Smooth muscle cell (in vitro differentiated cells): ENCODE measurements around the gene PPIL4. TPM values are rescaled to one million over a fixed set of nuclear protein-coding genes. Genes with fewer than 3 reads are reported as not detected.
"Not testable (repeated sequence)": the region's sequence is repeated elsewhere in the genome, so short reads cannot be mapped to it uniquely, and the experiment has no call there.

Experiments
- DNase-seq: peaks from one replicate; lab custom pipeline; 2025; ENCODE audit not compliant: unreplicated experiment; lab: John Stamatoyannopoulos, UW
- H2AFZ ChIP-seq: fragments of 200-600 bp; sonication (generic); 2 replicates; pipeline ENCODE4 v1.6.0; 2016; ENCODE audit warnings: antibody characterized with exemption, low read depth, mild to moderate bottlenecking
- H3F3A ChIP-seq: fragments of 200-600 bp; sonication (generic); 2 replicates; pipeline ENCODE4 v1.6.0; 2017; ENCODE audit warnings: antibody characterized with exemption, low read depth
- H3K27ac ChIP-seq: fragments of 200-600 bp; sonication (generic); 2 replicates; pipeline ENCODE4 v1.5.1; 2016; ENCODE audit warnings: low read depth, mild to moderate bottlenecking
- H3K27me3 ChIP-seq: fragments of 200-600 bp; sonication (generic); 2 replicates; pipeline ENCODE4 v1.6.1; 2016; ENCODE audit warnings: low read depth, mild to moderate bottlenecking
- H3K36me3 ChIP-seq: fragments of 200-600 bp; sonication (generic); 2 replicates; pipeline ENCODE4 v1.5.1; 2016; ENCODE audit warnings: low read depth
- H3K4me1 ChIP-seq: fragments of 200-600 bp; sonication (generic); 2 replicates; pipeline ENCODE4 v1.5.1; 2016; ENCODE audit warnings: low read depth
- H3K4me2 ChIP-seq: fragments of 200-600 bp; sonication (generic); 2 replicates; pipeline ENCODE4 v1.6.0; 2016; ENCODE audit warnings: mild to moderate bottlenecking
- H3K4me3 ChIP-seq: fragments of 200-600 bp; sonication (generic); 2 replicates; pipeline ENCODE4 v1.5.1; 2016; ENCODE audit warnings: mild to moderate bottlenecking
- H3K79me2 ChIP-seq: fragments of 200-600 bp; sonication (generic); 2 replicates; pipeline ENCODE4 v1.6.0; 2016; ENCODE audit warnings: low read depth, mild to moderate bottlenecking
- H3K9ac ChIP-seq: fragments of 200-600 bp; sonication (generic); 2 replicates; pipeline ENCODE4 v1.6.0; 2016; ENCODE audit warnings: low read depth
- H3K9me3 ChIP-seq: fragments of 200-600 bp; sonication (generic); replicated peaks from 2 replicates; pipeline ENCODE4 v1.5.1; 2016; ENCODE audit warnings: low read depth
- H4K20me1 ChIP-seq: fragments of 200-600 bp; sonication (generic); 2 replicates; pipeline ENCODE4 v1.6.0; 2016; ENCODE audit warnings: low read depth
- WGBS: methylation state at CpG from one replicate; pipeline ENCODE4 v1.1.7; 2016; ENCODE audit warnings: low lambda C conversion rate; 5-methylcytosine and 5-hydroxymethylcytosine counted together
- polyA plus RNA-seq: library from polyadenylated mRNA; unstranded; fragments of >200 nt; fragmentation: Nextera tagmentation; extraction: Ambion mirVana; gene quantifications from 2 replicates; pipeline ENCODE4 v1.2.1, GENCODE V29; 2016
- total RNA-seq: library from RNA; depleted of rRNA; stranded (reverse); fragments of >200 nt; gene quantifications from 2 replicates; pipeline ENCODE4 v1.2.3, GENCODE V29; 2014
- TF ChIP-seq, protein P1 (sequence below): fragments of 200-600 bp; sonication (generic); IDR thresholded peaks from 2 replicates; pipeline ENCODE4 v1.5.1; 2017; ENCODE audit warnings: borderline replicate concordance, mild to moderate bottlenecking, antibody characterized with exemption; ENCODE audit not compliant: insufficient read depth, poor library complexity, severe bottlenecking

PPIL4 gene
- total and polyA plus RNA-seq, 2 experiments from 2014 or later, result 30.8 to 64.8 TPM

DNA sequence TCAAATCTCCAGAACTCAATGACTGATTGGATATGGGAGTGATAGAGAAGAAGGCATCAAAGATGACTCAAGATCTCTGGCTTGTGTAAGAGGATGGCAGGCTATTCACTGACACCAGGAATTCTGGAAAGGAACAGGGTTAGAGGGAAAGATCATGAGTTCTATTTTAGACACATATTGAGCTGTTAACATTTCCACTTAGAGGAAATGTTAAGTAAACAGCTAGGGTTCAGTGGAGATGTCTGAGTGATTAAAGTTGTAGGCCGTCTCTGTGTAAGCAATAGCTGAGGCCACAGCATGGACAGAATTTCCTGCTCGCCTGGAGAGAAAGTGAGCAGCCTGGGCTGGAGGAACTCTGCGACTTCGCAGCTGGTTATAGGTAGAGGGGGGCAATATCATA lies 82.1 kb downstream of the PPIL4 start:
- Histone ChIP-seq H3F3A (no peaks in the 10 kb centered on the region), H3K9ac (no peak overlapping the region), H3K36me3 (no peaks in the 10 kb centered on the region), H2AFZ (no peak overlapping the region), H3K9me3 (no peaks in the 10 kb centered on the region), H3K27me3 (no peaks in the 10 kb centered on the region), H3K4me2 (no peak overlapping the region), H4K20me1 (no peaks in the 10 kb centered on the region), H3K79me2 (no peaks in the 10 kb centered on the region), H3K4me1 (no peaks in the 10 kb centered on the region), H3K27ac (no peak overlapping the region), H3K4me3 (no peak overlapping the region)
- DNase-seq, result no peak
- 56% methylated on average over 4 of the region's 4 CpGs for WGBS
- TF ChIP-seq, protein P1, sequence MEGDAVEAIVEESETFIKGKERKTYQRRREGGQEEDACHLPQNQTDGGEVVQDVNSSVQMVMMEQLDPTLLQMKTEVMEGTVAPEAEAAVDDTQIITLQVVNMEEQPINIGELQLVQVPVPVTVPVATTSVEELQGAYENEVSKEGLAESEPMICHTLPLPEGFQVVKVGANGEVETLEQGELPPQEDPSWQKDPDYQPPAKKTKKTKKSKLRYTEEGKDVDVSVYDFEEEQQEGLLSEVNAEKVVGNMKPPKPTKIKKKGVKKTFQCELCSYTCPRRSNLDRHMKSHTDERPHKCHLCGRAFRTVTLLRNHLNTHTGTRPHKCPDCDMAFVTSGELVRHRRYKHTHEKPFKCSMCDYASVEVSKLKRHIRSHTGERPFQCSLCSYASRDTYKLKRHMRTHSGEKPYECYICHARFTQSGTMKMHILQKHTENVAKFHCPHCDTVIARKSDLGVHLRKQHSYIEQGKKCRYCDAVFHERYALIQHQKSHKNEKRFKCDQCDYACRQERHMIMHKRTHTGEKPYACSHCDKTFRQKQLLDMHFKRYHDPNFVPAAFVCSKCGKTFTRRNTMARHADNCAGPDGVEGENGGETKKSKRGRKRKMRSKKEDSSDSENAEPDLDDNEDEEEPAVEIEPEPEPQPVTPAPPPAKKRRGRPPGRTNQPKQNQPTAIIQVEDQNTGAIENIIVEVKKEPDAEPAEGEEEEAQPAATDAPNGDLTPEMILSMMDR, result no peak

DNA sequence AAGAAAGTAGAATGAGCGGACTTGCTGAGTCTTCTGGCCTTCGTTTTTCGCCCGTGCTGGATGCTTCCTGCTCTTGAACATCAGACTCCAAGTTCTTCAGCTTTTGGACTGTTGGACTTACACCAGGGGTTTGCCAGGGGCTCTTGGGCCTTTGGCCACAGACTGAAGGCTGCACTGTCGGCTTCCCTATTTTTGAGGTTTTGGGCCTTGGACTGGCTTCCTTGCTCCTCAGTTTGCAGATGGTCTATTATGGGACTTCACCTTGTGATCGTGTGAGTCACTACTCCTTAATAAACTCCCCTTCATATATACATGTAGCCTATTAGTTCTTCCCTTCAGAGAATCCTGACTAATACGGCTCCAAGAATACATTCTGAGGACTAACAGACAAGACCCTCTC lies 83.1 kb downstream of the PPIL4 start:
- H2AFZ ChIP-seq, H3K9me3 ChIP-seq, H3K27me3 ChIP-seq, H3K36me3 ChIP-seq, H3K27ac ChIP-seq, H4K20me1 ChIP-seq, H3K4me3 ChIP-seq, H3F3A ChIP-seq, DNase-seq, H3K4me2 ChIP-seq, H3K9ac ChIP-seq, H3K79me2 ChIP-seq, H3K4me1 ChIP-seq: not testable (repeated sequence)
- WGBS, result 97% methylated on average over 7 of the region's 7 CpGs

- Histone ChIP-seq H3K27ac (no peak overlapping the region), H3K9ac (no peak overlapping the region), H3K27me3 (no peaks in the 10 kb centered on the region), H3K4me2 (no peak overlapping the region), H3K9me3 (no peaks in the 10 kb centered on the region), H3F3A (no peaks in the 10 kb centered on the region), H3K4me3 (no peak overlapping the region), H3K79me2 (no peaks in the 10 kb centered on the region), H2AFZ (no peak overlapping the region), H3K4me1 (no peaks in the 10 kb centered on the region), H4K20me1 (no peaks in the 10 kb centered on the region), H3K36me3 (no peaks in the 10 kb centered on the region)
- 82% methylated on average over 5 of the region's 5 CpGs for WGBS
- TF ChIP-seq, protein P1, result no peak
- no peak for DNase-seq
Measured at GRCh38 chr6:149461670-149462069, 84.2 kb downstream of the PPIL4 start.

DNA sequence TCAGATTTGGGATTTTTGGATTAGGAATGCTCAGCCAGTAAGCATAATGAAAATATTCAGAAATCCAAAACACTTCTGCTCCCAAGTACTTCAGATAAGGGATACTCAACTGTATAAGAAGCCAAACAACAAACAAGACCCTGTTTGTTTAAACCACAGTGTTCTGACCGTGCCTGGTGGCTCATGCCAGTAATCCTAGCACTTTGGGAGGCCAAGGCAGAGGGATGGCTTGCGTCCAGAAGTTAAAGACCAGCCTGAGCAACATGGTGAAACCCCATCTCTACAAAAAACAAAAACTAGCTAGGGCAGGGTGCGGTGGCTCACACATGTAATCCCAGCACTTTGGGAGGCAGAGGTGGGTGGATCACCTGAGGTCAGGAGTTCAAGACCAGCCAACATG lies 85.6 kb downstream of the PPIL4 start:
- H3K4me2 ChIP-seq, H3K4me1 ChIP-seq, H3K9me3 ChIP-seq, H2AFZ ChIP-seq, H3K79me2 ChIP-seq, H3K9ac ChIP-seq, H3K36me3 ChIP-seq, H3K4me3 ChIP-seq, DNase-seq, H3K27ac ChIP-seq, H4K20me1 ChIP-seq, H3F3A ChIP-seq, H3K27me3 ChIP-seq: not testable (repeated sequence)
- WGBS, result 71% methylated on average over 3 of the region's 3 CpGs

GRCh38 chr6:149459761-149460160 lies 86.1 kb downstream of the PPIL4 start:
- no peak overlapping the region for H3K4me2 ChIP-seq
- H3K9me3 ChIP-seq, result no peaks in the 10 kb centered on the region
- no peaks in the 10 kb centered on the region for H3K79me2 ChIP-seq
- no peaks in the 10 kb centered on the region for H3F3A ChIP-seq
- TF ChIP-seq, protein P1, result no peak
- WGBS, result 74% methylated on average over 5 of the region's 5 CpGs
- H2AFZ ChIP-seq, result no peak overlapping the region
- no peaks in the 10 kb centered on the region for H3K4me1 ChIP-seq
- DNase-seq, result no peak
- H3K36me3 ChIP-seq, result no peaks in the 10 kb centered on the region
- no peaks in the 10 kb centered on the region for H4K20me1 ChIP-seq
- no peak overlapping the region for H3K27ac ChIP-seq
- H3K9ac ChIP-seq, result no peak overlapping the region
- H3K27me3 ChIP-seq, result no peaks in the 10 kb centered on the region
- H3K4me3 ChIP-seq, result no peak overlapping the region
